GM19239 (cell line): Measurements from ENCODE around the gene TCF4.

Source experiments
- DNase-seq: peaks from one replicate; pipeline ENCODE4 v3.0.0; 2011; ENCODE audit warnings: low spot score; ENCODE audit not compliant: insufficient read length
- FAIRE-seq: peaks from 2 replicates; lab custom pipeline; 2011; peaks lifted over from hg19 to GRCh38; lab: Jason Lieb, UNC

Gene TCF4

DNA sequence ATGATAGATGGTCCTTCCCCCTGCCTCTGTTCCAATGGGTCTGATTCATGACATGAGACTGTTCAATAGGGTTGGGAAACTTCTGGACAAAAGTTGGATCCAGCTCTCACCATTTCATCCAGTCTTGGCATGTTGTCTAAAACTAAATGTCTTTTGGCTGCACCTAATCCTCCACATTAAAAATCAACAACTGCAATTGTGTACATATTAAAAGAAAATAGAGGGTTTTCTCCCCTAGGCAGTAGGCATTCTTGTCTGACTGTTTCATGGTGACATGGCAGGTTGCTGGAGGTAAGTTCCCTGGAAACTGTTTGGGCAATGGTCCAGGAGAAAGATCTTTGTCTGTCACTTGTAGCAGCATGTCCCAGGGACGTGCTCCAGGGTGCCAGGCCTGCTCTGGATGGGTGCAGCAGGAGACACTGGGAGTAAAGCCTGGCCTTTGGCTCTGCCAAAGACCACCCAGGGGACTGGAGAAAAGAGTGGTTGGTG, 135.8 kb downstream of the TCF4 start:
- FAIRE-seq (no peak), DNase-seq (no peak)

DNA sequence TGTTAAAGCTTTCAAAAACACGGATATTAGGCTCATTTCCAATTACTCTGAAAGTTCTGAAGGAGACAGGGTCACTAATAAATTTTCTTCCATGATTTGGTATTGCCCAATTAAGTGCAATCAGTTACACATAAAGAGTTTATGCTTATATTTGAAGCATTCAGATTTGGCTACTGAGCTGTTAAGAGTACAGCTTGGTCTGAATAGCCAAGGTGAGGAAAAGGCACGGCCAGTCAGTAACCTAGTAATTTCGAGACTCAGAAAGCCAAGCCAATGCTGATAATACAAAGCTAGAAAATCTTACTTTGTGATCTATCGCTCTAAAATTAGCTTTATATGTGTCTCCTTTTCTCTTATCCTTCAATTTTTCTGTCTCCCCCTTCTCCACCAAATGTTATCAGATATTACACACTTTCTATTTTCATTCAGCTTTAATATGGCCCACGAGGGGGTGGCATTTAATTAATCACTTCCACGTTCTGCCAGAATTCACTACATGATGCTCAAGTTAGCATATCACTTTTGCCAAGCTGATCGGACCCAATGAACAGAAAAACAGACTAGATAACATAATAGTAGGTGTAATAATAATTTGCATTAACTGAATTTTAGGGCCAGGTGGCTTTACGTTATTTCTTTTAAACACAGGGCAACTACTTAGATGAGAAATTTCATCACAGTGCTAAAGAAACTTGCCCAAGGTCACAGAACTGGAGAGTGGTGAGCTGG, 138.4 kb downstream of the TCF4 start:
- no peak for FAIRE-seq

DNA sequence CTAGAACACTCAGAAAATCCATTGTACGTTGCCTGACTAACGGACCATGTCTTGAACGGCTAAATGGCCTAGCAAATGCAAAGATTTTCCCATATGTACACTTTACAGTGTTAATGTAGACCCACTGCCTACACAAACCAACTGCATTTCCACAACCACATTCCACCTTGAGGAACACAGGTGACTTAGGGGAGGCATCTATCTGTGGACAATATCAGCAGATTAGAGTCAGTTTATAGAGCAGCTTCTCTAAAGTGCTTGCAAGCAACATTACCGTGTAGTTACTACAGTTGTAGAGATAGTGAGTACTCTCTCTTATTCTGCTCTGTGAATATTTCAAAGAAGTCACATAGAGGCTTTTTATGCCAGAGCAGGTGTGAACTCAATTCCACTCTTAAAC, 139.6 kb downstream of the TCF4 start:
- FAIRE-seq (no peak), DNase-seq (no peak)

More for the DNA sequence above, 138.4 kb downstream of the TCF4 start:
- no peak for DNase-seq

DNA sequence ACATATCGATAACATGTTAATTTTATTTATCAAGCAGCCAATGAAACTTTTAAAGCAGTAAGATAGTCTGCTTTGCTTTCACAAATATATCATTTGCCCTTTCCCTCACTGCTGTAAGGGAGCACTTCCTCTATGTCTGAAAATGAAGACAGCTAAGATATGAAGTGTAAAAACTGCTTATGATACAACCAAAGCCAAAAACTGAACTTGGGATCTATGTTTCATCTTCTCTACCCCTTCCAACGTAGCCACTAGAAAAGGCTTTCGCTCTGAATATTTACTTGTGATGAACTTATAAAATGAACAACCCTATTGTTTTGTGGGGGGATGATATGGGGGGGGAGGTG, 140.3 kb downstream of the TCF4 start:
- no peak for FAIRE-seq

DNA sequence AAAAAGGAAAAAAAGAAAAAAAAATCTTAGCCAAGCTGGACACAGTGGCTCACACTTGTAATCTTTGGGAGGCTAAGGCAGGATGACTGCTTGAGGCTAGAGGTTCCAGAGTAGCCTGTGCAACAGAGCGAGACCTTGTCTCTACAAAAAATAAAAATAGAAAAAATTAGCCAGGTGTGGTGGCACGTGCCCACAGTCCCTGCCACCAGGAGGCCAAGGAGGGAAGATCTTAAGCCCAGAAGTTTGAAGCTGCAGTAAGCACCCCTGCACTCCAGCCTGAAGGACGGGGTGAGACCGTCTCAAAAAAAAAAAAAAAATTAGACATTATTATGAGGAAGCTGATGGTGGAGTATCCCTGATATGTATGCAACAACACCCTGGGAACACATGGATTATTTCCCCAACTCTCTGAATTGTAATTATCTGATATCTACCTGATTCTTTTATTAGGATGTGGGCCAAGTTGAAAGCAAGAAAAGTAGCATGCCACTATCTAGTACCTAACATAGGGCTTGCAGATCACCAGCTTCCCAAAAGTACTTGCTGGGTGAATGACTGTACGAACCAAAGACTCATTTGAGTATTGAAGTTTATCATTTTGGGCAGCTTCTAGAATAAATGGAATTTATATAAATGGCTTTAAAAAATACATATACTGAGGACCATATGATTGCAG, 140.9 kb downstream of the TCF4 start:
- FAIRE-seq (no peak), DNase-seq (no peak)

More for the DNA sequence above, 140.3 kb downstream of the TCF4 start:
- no peak for DNase-seq

DNA sequence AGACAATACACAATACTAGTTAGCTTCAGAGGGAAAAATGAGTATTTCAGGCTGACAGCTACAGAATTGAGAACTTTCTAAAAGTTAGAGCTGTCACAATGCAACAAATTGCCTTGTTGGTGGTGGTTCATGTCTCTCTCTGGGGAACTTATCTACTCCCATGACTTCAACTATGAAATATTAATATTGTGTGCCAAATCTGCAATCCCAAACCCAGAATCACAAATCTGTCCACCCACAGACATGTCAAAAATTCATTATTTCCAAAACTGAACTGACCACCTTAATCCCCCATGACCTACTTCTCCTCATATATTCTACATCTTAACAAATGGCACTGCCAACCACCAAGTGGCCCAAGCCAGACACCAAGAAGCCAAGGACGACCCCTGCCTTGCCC, 143.5 kb downstream of the TCF4 start:
- DNase-seq, result no peak
- no peak for FAIRE-seq

DNA sequence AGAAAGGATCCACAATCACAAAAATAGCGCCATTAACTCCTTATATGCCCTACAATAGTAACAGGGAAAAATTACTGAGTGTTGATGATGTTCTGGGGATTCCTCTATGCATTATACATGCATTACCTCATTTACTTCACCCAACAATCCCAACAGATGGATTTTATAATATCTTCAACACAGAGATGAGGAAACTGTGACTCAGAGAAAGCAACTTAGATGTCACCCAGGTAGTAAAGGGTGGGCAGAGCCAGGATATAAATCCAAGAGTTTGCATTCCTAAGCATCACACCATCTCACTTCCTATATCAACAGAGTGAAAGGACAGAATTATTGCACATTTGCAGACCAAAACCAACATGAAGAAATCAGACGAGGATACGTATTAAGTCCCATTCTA, 144.2 kb downstream of the TCF4 start:
- no peak for DNase-seq
- FAIRE-seq, result no peak

DNA sequence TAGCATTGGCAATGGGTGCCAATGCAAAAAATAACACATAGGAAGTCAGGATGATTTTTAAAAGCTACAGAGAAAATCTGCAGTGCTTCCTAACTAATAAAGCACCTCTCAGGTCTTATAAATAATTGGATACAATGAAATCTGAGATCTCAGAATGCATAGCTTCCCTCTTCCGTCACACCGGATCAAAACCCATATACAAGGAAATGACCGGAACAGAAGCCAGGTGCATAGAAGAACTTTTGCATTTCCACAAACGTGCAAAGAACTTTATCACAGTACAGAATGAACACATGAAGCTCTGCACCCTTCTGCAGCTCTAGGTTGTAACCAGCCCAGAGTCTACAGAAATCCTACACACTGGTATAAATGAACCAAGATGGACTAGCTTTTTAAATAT, 145.4 kb downstream of the TCF4 start:
- FAIRE-seq (no peak), DNase-seq (no peak)

DNA sequence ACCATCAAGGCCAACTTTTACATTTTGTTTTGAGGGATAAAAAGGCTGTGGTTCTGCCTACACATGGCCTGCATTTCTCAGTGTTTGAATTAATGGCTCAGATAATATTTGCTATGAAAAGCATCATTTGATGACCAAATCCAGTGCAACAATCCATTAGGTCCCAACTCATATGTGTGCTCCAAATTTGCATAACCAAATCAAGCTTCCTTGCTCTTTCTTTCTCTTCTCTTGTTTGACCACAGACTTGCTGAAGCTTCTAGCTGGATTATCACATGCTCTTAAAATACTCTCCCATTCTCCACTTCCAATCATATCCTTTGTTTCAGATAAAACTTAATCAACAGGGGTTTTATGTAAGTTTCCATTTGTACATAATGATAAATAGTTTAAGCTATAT, 147.0 kb downstream of the TCF4 start:
- no peak for DNase-seq
- FAIRE-seq, result no peak

DNA sequence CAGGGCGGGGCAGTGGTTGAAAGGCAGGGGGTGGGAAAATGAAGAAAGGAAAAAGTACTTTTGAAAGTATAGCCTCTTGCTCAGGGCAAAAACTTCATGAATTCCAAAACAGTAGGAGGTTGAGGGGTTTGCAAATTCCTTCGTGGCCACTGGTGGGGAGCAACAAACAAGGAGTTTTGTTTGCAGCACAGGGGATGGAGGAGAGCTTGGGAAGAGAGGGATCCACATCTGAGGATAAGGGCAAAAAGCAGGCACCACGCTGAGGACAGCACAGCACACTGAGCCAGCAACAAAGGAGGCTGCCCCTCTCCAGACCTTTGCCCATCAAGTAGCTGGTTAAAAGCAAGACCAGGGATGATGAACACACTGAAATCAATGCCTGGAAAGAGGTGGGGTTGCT, 148.9 kb downstream of the TCF4 start:
- no peak for FAIRE-seq

DNA sequence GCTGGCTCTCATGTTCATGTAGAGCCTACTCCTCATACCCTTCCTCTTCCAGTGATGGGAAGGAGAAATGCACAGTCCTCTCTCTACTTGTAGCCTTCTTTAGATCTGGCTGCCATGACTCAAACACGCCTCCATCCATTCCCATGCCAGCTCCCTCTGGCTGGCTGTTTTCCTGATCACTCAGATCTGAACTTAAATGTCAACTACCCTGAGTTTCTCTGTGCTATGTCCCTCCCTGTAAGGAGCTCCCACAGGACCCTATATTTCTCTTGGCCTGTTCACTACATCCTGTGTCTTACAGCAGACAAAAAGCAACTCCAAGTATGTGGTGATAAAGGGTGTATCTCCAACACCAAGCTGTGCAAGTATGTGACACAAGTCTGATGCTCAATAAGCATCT, 152.4 kb downstream of the TCF4 start:
- FAIRE-seq (no peak), DNase-seq (no peak)

More for the DNA sequence above, 148.9 kb downstream of the TCF4 start:
- no peak for DNase-seq

DNA sequence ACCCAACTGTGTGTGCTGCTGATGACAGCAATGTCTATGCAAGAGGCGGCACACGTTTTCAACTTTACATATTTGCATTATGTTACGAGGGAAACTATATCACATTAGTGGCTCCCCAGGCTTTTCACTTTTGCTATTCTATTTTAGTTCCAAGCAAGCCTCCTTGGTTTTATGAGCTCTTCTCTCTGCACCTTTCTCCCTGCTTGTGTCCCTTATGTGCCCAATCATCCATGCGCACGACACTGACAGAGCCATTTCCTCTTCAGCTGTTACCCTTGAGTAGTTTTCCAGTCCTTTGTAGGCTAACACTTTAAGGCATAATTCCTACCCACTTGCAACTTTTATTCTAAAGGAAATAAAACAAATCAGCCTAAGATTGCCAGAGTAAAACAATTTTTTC, 154.3 kb downstream of the TCF4 start:
- no peak for FAIRE-seq
- DNase-seq, result no peak

DNA sequence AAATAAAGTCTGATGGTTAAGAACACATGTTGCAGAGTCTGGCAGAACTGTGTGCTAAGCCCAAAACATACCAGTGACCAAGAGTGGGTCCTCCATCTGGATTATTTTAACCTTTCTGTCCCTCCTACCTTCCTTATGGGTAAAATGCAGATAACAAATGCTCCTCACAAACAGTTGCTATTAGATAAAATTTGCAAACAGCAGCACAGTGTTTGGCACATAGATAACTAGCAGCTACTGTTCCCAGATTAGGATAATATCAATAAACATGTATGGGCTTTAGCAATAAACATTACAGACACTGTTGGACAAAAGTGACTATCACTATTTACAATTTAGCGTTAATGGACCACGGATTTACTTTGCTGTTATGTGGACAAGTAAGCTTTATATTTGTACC, 154.9 kb downstream of the TCF4 start:
- FAIRE-seq, result no peak

DNA sequence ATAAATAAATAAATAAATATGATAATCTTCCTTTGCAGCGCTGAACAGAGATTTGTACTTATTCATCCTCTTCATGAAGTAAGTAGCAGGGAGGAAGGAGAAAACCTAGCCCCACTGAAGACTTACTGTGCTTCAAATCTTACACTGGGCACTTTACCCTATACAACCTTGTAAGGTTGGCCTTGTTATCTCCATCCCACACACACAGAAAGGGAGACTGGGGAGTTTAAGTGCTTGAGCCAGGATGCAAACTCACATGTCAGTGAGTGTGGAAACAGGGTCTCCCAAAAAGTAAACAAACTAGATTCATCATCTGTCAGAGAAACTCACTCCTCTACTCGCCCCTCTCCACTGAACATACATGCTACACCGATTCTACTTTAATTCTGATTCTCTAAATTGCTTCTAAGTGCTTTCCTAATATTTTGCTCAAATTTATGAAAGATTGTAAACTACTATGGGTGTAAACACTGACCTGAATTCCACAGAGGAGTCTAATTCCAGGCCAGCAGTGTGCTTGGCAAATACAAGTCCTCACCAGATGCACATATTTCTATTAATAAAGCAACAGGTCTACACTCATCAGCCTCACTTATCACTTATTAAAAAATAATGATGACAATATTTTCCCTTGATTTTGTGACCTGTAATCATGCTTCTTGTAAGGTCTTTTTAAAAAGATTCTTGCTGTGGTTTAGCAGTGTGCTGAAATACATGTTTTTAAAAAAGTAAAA, 155.5 kb downstream of the TCF4 start:
- DNase-seq (no peak), FAIRE-seq (no peak)

More for the DNA sequence above, 154.9 kb downstream of the TCF4 start:
- no peak for DNase-seq

DNA sequence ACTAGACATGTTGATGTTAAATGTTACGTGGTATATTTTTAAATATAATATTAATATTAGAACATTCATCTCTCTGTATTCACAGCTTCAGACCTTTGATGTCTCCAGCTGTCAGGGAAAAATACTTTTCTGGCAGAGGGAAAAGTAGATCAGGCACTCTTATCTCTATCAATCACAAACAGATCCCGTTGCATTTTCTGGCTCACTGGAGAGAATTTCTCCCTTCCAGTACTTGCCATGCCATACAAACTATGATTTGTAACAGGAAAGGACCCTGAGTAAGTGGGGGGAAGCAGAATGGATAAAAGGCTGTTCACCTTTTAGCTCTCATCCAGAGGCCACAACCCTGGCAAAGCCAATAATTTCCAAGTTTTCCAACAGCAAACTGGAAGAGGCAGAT, 158.0 kb downstream of the TCF4 start:
- DNase-seq (no peak), FAIRE-seq (no peak)

DNA sequence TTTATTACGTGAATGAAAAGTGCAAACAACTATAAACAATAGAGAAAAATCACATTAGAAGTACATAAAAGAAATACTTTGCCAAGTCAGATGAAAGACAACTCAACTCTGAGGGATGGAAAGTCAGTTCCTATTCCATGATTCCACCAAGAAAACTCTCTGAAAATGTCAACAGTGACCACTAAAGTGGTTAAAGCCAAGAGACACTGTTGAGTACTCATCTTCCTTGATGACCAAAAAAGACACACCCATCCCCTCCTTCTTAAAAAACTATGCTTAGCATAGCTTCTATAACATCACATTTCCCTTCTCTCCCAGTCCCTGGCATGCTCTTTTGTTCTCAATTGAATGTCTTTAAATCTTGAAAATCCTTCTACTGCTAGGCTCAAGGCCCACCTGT, 160.0 kb downstream of the TCF4 start:
- DNase-seq (no peak), FAIRE-seq (no peak)

DNA sequence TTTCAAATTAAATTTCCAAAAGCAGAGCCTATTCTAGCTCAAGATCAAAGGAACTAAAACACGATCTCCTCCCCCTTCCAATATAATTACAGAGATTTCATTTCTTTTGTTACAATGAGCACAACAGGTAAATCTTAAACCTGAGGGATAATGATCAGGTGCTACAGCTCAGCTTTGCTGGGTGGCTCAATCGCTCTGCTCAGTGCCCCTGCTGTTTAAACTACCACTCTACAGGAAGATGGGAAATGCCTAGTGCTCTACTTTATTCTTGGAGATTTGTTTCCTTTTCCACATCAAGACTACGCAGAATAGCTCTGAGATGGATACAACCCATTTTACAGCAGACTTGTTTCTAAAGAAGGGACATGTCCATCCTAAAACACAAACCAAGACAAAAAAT, 162.3 kb downstream of the TCF4 start:
- DNase-seq (no peak), FAIRE-seq (no peak)

DNA sequence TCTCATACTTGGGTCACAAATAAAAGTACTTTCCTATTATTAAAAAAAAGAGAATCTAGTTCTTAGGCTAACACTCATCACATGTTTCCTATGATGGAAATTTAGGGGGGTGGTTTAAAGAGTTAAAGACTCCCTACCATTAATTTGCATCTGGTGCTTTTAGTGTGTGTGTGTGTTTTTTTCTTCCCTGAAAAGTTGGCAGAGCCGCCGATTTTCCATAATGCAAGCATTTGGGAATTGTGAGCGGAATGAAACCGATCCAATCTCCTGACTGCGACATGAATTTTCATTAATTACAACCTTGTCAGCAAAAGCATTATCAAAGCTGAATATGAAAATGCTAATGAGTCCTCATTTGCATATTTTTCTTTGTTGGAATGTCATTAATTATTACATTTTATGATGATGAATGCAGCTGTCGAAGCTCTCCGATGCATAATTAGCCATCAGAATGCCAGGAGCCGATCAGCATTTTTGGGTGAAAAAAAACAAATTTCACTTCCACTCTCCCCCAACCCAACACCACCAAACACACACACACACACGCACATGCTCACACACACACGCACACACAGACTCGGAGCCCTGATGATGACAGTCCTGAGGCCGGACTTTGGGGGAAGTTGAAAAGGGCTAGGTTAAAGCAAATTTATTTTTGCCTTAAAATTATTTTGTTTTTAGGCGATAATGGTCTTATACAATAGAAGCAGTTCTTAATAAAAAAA, 165.4 kb downstream of the TCF4 start:
- DNase-seq (no peak), FAIRE-seq (no peak)

DNA sequence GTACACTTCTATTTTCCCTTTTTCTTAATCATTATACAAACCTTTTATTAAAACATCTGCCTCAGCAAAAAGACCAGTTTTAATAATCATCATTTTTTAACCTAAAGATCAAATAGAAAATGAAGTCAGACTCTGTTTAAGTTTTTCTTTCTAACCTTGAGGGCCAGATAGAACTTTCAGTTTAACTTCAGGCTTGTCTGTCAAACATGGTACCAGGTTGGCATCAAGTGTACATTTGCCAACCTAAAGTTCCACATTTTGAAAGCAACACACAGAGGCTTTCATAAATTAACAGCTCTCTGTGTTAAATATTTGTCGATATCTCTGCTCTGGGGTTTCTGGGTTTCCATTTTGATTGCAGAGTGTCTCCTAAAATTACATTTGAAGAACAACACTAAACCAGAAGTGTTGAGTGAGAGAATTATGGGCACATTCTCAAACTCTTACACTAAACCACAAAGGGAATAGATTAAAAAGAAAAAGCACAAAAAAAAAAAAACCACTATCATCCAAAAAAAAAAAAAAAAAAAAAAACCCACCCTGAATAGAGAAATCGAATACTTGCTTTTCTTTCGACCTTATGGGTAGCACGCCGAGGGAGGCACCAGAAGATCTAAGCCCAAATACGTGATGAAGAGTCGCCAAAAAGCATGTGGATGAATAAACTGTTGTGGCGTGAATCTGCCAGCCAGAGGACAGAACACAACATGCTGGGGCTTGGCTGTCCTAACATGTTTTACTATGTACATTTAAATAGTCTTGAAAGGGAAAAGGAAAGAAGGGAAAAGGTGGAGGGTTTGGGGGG, 166.2 kb downstream of the TCF4 start:
- FAIRE-seq, result no peak
- no peak for DNase-seq

DNA sequence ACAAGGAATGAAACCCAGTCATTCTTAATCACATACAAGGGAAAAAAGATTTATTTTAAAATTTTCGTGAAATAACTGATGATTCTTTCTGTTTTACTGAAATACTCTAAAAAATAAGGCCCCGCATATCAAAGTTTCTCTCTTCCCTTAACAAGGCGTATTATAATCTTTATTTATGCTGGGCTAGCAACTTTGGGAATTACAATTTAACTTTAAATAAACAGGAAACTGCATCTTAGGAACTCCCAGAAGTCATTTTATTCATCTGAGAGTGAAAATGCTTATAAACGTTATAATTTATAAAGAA, 166.7 kb downstream of the TCF4 start:
- DNase-seq (no peak), FAIRE-seq (no peak)
